T-helper 9 cell (primary cell): Measurements from ENCODE around the gene CMTM5.

ENCODE experiments used
- DNase-seq: peaks from one replicate; pipeline ENCODE4 v3.0.0-alpha.2; 2020

CMTM5 gene

GRCh38 chr14:23358553-23359166 is 18.2 kb upstream of the CMTM5 start:
- no peak for DNase-seq

- no peak for DNase-seq
Measured at GRCh38 chr14:23359167-23359626, 17.6 kb upstream of the CMTM5 start.

- no peak for DNase-seq
Measured at GRCh38 chr14:23359722-23360447, 17.0 kb upstream of the CMTM5 start.

GRCh38 chr14:23360496-23360895 is 16.4 kb upstream of the CMTM5 start:
- DNase-seq: no peak

GRCh38 chr14:23361320-23361719 is 15.5 kb upstream of the CMTM5 start:
- DNase-seq: no peak

GRCh38 chr14:23361763-23362162 is 15.1 kb upstream of the CMTM5 start:
- no peak for DNase-seq

- DNase-seq: no peak
Measured at GRCh38 chr14:23362200-23362599, 14.6 kb upstream of the CMTM5 start.

- DNase-seq: no peak
Measured at GRCh38 chr14:23364164-23365035, 12.4 kb upstream of the CMTM5 start.

- DNase-seq: no peak
Measured at GRCh38 chr14:23365036-23365731, 11.7 kb upstream of the CMTM5 start, which contains the start of gene EFS. Gene EFS (minus strand): TSS chr14:23365172. CDS start chr14:23365025, 147 bp downstream.

GRCh38 chr14:23365732-23366425 is 11.0 kb upstream of the CMTM5 start:
- no peak for DNase-seq

GRCh38 chr14:23366426-23366921 is 10.4 kb upstream of the CMTM5 start:
- DNase-seq: no peak

- DNase-seq: no peak
Measured at GRCh38 chr14:23370221-23370620, 6.6 kb upstream of the CMTM5 start.

- no peak for DNase-seq
Measured at GRCh38 chr14:23371865-23372264, 5.0 kb upstream of the CMTM5 start.

GRCh38 chr14:23372509-23372908 is 4.3 kb upstream of the CMTM5 start, which contains the start of gene IL25:
Gene IL25 (plus strand): TSS chr14:23372809.
- DNase-seq: no peak

GRCh38 chr14:23373041-23373440 is 3.8 kb upstream of the CMTM5 start:
- no peak for DNase-seq

- no peak for DNase-seq
Measured at GRCh38 chr14:23375527-23376251, 1.2 kb upstream of the CMTM5 start.

- DNase-seq: no peak
Measured at GRCh38 chr14:23377198-23377550, 328 bp downstream of the CMTM5 start.

GRCh38 chr14:23377573-23378563 is 1.0 kb downstream of the CMTM5 start:
- no peak for DNase-seq

GRCh38 chr14:23378612-23379220 is 1.9 kb downstream of the CMTM5 start:
- no peak for DNase-seq
